ENCODE data around the gene FHOD1.

Gene FHOD1

DNA sequence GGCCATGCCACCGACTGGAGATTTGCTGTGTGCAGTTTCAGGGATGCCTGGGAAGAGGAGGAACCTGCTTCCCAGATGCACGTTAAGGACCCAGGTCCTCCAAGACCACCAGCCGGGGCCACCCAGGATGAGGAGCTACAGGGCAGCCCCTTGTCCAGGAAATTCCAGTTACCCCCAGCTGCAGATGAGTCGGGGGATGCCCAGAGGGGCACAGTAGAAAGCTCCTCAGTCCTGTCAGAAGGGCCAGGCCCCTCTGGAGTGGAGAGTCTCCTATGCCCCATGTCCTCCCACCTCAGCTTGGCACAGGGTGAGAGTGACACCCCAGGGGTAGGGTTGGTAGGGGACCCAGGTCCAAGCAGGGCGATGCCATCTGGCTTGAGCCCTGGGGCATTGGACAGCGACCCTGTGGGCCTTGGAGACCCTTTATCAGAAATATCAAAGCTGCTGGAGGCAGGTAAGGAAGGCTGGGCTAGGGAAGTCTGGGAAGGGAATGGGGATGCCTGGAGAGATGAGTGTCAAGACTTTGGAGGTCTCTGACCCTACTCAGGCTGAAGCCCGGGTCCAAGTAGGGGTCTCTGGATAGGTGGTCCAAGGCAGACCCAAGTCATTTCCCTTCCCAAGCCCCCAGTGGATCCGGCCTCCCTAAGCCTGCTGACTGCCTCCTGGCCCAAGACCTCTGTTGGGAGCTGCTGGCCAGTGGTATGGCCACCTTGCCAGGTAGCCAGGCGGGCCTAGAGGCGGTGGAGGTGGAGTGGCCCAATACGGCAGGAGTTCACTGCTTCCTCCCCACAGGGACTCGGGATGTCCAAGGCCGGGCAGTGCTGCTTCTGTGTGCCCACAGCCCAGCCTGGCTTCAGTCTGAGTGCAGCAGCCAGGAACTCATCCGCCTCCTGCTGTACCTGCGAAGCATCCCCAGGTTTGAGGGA lies 33.1 kb upstream of the FHOD1 start:
- H3K9me3 ChIP-seq (ENCODE audit: control insufficient read depth, insufficient read depth, low read length): no peaks in the 10 kb centered on the region
- H3K4me1 ChIP-seq (ENCODE audit: insufficient read depth, low read length): no peaks in the 10 kb centered on the region; the same call in 1 of the 2 replicates
- H3K36me3 ChIP-seq (ENCODE audit: insufficient read depth, low read length): no peaks in the 10 kb centered on the region
- peak overlapping the region; percentile 57; the same call in 1 of the 2 replicates for H3K9ac ChIP-seq (ENCODE audit: low read depth, low read length)

DNA sequence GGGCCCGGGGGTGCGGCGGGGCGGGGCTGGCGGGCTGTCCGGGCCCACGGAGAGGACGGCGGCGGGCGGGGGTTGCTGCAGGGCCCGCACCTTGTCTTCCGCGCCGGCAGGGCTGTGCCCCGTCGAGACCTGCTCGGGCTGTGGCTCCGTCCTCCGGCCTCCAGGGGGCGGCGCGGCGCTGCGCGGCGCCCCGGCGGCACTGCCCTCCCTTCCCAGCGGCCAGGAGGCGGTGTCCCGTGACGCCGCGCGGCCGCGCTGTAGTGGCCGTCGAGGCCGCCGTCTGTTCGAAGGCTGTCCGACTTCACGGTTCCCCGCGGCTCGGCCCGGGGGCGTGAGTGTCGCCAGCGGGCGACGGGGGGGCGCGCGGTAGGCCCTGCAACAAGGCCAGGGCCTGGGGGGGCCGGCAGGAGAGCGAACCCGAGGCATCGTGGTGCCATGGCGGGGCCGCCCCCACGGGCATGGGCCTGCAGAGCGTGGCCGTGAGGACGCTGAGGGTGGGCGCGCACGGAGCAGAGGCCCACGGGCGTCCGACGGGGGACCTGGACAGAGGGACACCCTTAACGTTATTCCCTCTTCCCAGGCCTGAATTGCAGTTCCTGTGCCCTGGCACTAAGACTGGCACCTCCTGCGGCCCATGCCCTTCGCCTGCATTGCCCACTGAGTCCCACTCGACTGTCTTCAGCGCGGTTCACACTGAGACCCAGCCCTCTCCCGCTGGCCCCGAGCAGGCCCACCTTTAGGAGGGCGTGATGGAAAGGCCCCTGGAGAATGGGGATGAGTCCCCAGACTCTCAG lies 32.2 kb upstream of the FHOD1 start, which contains the start of gene PLEKHG4:
Gene PLEKHG4, plus strand, starts transcription at position 237 of the 794 bp plus-strand sequence. Its CDS starts 513 bp downstream, at position 750.
- Histone ChIP-seq H3K9ac (ENCODE audit: low read depth, low read length) (peak within 1 kb of the TSS; percentile 57), H3K9me3 (ENCODE audit: control insufficient read depth, insufficient read depth, low read length) (no peaks in the 10 kb centered on the region), H3K36me3 (ENCODE audit: insufficient read depth, low read length) (no peaks in the 10 kb centered on the region), H3K4me1 (ENCODE audit: insufficient read depth, low read length) (no peaks in the 10 kb centered on the region; the same call in 1 of the 2 replicates)

DNA sequence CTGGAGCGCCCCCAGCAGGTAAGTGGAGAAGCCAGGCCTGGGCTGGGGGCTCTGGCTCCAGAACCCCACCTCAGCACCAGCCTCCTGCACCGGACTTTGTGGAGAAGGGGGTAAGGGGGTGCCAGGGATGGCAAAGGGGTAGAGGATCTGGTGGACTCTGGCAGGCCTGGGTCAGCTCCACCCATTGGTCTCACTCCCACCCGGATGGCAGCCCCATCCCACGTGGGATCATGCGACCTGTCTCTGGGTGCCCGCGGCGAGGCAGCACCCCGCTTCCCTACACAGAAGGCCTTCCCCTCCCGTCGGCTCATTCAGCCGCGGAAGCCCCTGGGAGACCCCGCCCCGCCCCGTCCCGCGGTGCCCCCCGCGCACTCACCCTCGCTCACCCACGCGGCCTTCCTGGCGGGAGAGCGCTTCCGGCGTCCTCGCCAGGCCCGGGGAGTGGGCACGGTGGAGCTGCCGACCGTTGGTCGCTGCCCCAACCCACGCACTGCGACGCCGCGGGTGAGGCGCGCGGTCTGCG lies 31.6 kb upstream of the FHOD1 start:
- no peaks in the 10 kb centered on the region for H3K9me3 ChIP-seq (ENCODE audit: control insufficient read depth, insufficient read depth, low read length)
- no peaks in the 10 kb centered on the region; the same call in 1 of the 2 replicates for H3K4me1 ChIP-seq (ENCODE audit: insufficient read depth, low read length)
- H3K36me3 ChIP-seq (ENCODE audit: insufficient read depth, low read length): no peaks in the 10 kb centered on the region
- peak overlapping the region; percentile 57 for H3K9ac ChIP-seq (ENCODE audit: low read depth, low read length)

DNA sequence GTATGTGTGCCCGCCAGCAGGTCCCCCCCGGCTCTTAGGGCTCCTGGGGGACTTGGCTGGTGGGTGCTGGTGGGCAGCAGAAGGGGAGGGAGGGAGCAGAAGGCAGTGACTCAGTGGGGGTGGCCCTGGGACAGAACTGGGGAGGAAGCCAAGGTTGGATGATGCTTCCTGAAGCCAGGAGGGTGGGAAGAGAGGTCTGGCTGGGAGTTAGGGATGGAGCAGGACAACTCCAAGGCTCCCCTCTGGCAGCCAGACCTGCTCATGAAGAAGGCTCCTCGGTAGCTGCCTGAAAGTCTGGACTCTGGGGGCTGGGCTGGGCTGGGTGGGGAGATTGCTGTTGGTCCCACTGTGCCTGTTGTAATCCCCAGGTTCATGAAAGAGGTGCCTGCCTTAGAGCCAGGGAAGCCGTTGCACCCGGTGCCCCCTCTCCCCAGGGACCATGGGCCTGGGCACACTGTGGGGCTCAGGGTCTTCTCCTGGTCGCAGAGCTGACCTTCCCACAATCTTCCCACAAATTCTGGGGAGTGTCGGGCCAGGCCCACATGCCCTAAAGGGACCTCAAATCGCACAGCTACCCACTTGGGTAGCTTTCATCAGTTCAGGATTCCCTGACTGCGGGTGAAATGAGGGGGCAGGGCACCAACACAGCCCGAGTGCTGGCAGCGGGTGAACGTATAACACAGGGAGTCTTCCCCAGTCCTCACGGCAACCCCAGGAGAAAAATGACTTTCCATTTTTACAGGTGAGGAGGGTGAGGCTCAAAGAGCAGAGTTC lies 30.9 kb upstream of the FHOD1 start:
- Histone ChIP-seq H3K36me3 (ENCODE audit: insufficient read depth, low read length) (no peaks in the 10 kb centered on the region), H3K9ac (ENCODE audit: low read depth, low read length) (peak overlapping the region; percentile 57), H3K9me3 (ENCODE audit: control insufficient read depth, insufficient read depth, low read length) (no peaks in the 10 kb centered on the region), H3K4me1 (ENCODE audit: insufficient read depth, low read length) (no peaks in the 10 kb centered on the region; the same call in 1 of the 2 replicates)

DNA sequence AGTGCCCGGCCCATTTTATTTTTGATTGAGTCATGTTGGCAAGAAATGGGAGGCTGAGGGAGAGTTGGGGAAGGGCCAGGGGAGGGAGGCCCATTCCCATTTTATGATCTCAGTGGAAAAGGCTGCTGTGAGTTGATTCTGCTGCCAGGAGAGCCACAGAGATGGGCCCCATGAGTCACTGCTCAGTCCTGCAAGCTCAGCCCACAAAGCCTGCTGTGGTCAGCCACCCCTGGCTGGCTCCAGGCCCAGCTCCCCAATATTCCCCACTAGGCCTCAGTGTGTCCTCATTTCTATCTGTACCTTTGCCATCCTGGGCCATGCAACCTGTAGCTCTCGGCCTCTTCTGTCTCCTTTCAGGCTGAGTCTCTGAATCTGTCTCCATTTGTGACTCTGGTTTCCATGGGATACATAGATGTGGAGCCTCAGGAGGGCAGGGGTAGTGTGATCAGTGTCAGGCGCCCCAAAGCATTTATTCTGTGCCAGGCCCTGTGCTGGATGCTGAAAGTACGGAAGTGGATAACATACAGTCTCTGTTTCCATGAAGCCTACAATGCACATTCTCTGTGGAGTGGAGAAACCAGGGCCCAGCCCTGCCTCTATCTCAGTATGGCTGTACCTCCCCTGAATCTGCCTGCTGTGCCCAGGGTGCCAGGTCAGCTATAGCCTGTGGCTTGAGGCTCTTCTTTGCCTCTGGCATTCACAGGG lies 30.2 kb upstream of the FHOD1 start:
- Histone ChIP-seq H3K9ac (ENCODE audit: low read depth, low read length) (no peak overlapping the region), H3K36me3 (ENCODE audit: insufficient read depth, low read length) (no peaks in the 10 kb centered on the region)

DNA sequence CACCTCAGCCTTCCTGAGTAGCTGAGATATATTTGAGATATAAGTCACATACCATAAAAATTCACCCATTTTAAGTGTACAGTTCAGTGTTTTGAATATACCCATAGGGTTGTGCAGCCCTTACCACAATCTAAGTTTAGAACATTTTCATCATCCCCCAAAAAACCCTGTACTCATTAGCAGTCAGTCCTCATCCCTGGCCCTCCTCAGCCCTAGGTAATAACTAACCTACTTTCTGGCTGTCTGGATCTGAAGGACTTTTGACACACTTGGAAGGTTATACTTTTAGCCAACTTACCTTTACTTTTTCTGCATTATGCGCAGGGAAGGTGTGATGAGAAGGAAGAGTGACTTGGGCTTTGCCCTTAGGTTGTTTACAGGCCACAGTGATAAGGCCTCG lies 28.0 kb upstream of the FHOD1 start:
- no peak overlapping the region for H3K9ac ChIP-seq (ENCODE audit: low read depth, low read length)
- no peaks in the 10 kb centered on the region for H3K36me3 ChIP-seq (ENCODE audit: insufficient read depth, low read length)
- no peaks in the 10 kb centered on the region for H3K9me3 ChIP-seq (ENCODE audit: control insufficient read depth, insufficient read depth, low read length)
- no peaks in the 10 kb centered on the region; the same call in 1 of the 2 replicates for H3K4me1 ChIP-seq (ENCODE audit: insufficient read depth, low read length)

More for the DNA sequence above, 30.2 kb upstream of the FHOD1 start:
- Histone ChIP-seq H3K9me3 (ENCODE audit: control insufficient read depth, insufficient read depth, low read length) (no peaks in the 10 kb centered on the region), H3K4me1 (ENCODE audit: insufficient read depth, low read length) (no peaks in the 10 kb centered on the region; the same call in 1 of the 2 replicates)

DNA sequence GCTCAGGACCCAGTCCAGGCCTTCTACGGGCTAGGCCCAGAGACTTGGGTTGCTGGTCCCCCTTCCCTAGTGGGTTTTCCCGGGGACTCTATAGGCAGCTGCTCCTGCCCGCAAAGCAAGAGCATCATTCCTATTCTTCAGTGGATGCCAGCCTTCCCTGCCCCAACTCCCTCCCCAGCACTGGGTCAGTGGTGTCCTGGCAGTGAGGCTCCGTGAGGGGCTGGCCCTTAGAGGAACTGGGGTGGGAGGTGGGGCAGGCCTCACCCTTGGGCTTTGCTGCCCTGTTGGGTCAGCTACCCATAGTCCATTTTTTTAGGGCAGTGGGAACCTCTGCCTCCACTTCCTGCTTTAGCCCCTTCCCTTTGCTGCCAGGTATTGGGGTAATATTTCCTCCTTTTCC lies 24.2 kb upstream of the FHOD1 start:
- H3K36me3 ChIP-seq (ENCODE audit: insufficient read depth, low read length): no peaks in the 10 kb centered on the region
- H3K4me1 ChIP-seq (ENCODE audit: insufficient read depth, low read length): peaks cover 5% of the 10 kb centered on the region; the same call in 1 of the 2 replicates
- no peaks in the 10 kb centered on the region for H3K9me3 ChIP-seq (ENCODE audit: control insufficient read depth, insufficient read depth, low read length)
- H3K9ac ChIP-seq (ENCODE audit: low read depth, low read length): no peak overlapping the region

DNA sequence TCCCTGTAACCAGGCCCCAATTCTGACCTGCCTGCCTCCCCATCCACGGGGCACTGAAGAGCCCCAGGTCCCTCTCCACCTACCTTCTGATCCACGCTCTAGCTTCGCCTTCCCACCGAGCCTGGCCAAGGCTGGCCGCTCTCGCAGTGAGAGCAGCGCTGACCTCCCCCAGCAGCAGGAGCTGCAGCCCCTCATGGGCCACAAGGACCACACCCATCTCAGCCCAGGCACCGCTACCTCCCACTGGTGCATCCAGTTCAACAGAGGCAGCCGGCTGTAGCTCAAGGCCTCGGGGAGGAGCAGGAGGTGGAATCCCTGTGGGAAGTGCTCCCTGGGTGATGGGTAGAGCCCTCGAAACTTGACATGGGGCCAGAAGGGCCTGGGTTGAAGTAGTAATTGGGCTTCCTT lies 23.7 kb upstream of the FHOD1 start:
- Histone ChIP-seq H3K36me3 (ENCODE audit: insufficient read depth, low read length) (no peaks in the 10 kb centered on the region), H3K9me3 (ENCODE audit: control insufficient read depth, insufficient read depth, low read length) (no peaks in the 10 kb centered on the region), H3K9ac (ENCODE audit: low read depth, low read length) (no peak overlapping the region), H3K4me1 (ENCODE audit: insufficient read depth, low read length) (peaks cover 5% of the 10 kb centered on the region; the same call in 1 of the 2 replicates)

DNA sequence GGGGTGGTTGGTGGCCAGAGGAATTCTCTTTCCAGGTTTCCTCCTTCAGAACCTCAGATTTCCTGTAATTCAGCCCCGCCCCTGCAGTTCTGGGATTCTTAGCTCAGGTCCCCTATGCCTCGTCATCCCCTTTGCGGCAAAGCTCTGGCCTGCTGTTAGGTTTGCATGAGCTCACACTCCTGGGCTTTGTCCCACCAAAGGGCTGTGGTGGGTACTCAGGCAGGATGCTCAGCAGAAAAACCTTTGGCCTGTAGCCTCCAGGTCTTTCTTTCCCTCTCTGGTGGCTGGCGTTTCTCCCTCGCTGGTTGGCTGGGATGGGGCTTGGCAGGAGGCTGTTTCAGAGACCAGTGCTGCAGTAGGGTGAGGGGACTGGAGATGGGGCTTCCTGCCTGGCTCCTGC lies 22.5 kb upstream of the FHOD1 start:
- Histone ChIP-seq H3K36me3 (ENCODE audit: insufficient read depth, low read length) (no peaks in the 10 kb centered on the region), H3K4me1 (ENCODE audit: insufficient read depth, low read length) (peaks cover 5% of the 10 kb centered on the region; the same call in 1 of the 2 replicates), H3K9me3 (ENCODE audit: control insufficient read depth, insufficient read depth, low read length) (no peaks in the 10 kb centered on the region), H3K9ac (ENCODE audit: low read depth, low read length) (no peak overlapping the region)

DNA sequence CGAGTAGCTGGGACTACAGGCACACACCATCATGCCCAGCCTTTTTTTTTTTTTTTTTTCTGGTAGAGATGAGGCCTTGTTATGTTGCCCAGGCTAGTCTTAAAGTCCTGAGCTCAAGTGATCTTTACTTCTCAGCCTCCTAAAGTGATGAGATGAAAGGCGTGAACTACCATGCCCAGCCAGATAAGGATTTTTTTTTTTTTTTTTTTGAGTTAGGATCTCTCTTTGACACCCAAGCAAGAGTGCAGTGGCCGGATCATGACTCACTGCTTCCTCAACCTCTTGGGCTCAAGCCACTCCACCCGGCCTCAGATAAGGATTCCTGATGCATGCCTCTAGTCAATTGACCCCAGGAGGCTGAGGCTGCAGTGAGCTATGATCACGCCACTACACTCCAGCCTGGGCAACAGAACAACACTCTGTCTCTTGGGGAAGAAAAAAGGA lies 20.9 kb upstream of the FHOD1 start:
- no peaks in the 10 kb centered on the region for H3K36me3 ChIP-seq (ENCODE audit: insufficient read depth, low read length)
- H3K4me1 ChIP-seq (ENCODE audit: insufficient read depth, low read length): peaks cover 5% of the 10 kb centered on the region; the same call in 1 of the 2 replicates
- no peaks in the 10 kb centered on the region for H3K9me3 ChIP-seq (ENCODE audit: control insufficient read depth, insufficient read depth, low read length)
- no peak overlapping the region for H3K9ac ChIP-seq (ENCODE audit: low read depth, low read length)

DNA sequence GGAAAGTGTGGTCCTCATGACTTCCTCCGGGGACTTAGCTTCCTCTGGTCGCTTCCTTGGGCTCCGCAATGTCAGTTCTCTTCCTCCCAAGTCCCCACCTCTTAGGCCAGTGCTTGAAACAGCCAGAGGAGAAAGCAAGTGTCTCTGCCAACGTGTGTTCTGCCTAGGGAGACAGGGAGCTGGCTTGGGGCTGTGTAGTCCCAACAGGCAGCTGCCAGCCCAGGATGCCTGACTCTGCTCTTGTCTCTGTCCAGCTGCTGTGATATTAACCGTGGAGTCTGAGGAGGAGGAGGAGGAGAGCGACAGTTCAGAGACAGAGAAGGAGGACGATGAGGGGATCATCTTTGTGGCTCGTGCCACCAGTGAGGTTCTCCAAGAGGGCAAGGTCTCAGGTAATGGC lies 18.6 kb upstream of the FHOD1 start:
- H3K36me3 ChIP-seq (ENCODE audit: insufficient read depth, low read length): no peaks in the 10 kb centered on the region
- no peak overlapping the region for H3K9ac ChIP-seq (ENCODE audit: low read depth, low read length)
- H3K9me3 ChIP-seq (ENCODE audit: control insufficient read depth, insufficient read depth, low read length): no peaks in the 10 kb centered on the region
- H3K4me1 ChIP-seq (ENCODE audit: insufficient read depth, low read length): peaks cover 5% of the 10 kb centered on the region; the same call in 1 of the 2 replicates

DNA sequence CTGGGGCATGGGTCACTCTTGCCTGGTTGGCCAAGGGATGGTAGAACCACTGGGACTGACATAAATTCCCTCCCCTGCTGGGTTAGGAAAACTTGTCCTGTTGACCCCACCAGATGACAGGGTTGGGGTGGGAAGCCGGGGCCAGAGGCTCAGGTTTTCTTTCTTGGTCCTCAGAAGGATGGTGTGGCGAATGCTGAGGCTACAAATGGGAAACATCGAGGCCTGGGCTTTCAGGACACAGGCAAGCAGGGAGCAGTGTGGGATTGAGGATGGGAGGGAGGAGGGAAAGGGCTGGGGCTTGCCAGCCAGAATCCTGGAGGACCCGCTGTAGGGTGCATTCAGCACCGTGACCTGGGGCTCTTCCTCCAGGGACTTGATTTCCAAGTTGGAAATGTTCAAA lies 17.6 kb upstream of the FHOD1 start:
- H3K9me3 ChIP-seq (ENCODE audit: control insufficient read depth, insufficient read depth, low read length): no peaks in the 10 kb centered on the region
- no peaks in the 10 kb centered on the region for H3K36me3 ChIP-seq (ENCODE audit: insufficient read depth, low read length)
- no peak overlapping the region for H3K9ac ChIP-seq (ENCODE audit: low read depth, low read length)
- H3K4me1 ChIP-seq (ENCODE audit: insufficient read depth, low read length): peaks cover 4% of the 10 kb centered on the region; the same call in 1 of the 2 replicates

DNA sequence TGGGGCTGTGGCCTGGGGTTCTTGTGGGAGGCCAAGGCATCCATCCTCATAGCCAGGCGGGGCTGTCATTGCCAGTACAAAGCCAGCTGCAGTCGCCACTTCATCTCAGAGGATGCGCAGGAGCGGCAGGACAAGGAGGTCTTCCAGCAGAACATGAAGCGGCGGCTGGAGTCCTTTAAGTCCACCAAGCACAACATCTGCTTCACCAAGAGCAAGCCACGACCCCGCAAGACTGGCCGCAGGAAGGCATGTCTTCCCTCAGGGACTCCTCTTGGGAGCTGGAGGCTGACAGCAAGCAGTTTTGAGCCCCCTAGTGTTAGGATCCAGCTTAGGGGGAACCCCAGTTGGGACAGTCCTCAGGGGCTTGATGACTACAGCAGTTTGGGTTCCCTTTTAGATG lies 17.0 kb upstream of the FHOD1 start:
- Histone ChIP-seq H3K36me3 (ENCODE audit: insufficient read depth, low read length) (no peaks in the 10 kb centered on the region), H3K4me1 (ENCODE audit: insufficient read depth, low read length) (no peaks in the 10 kb centered on the region), H3K9me3 (ENCODE audit: control insufficient read depth, insufficient read depth, low read length) (no peaks in the 10 kb centered on the region), H3K9ac (ENCODE audit: low read depth, low read length) (no peak overlapping the region)
